BJ (cell line): ENCODE results near the gene TRIM71. TPM values are rescaled to one million over a fixed set of nuclear protein-coding genes. Genes with fewer than 3 reads are reported as not detected.
"Not testable (repeated sequence)": the region's sequence is repeated elsewhere in the genome, so short reads cannot be mapped to it uniquely, and the experiment has no call there.

Source experiments
- CTCF ChIA-PET: fragments of 350-600 bp; formaldehyde crosslinking; extraction: SDS; loops from one replicate; lab custom pipeline; 2021; ENCODE audit warnings: antibody characterized with exemption, inconsistent platforms; lab: Yijun Ruan, JAX
- POLR2A ChIA-PET: fragments of 300-600 bp; sonication (Branson Sonifier 250); formaldehyde crosslinking; extraction: SDS; loops from one replicate; lab custom pipeline; 2021; ENCODE audit warnings: antibody characterized with exemption; lab: Charles Lee
- DNase-seq: peaks from one replicate; pipeline ENCODE4 v3.0.0-alpha.2; 2011; ENCODE audit warnings: low read depth
- H3K27me3 ChIP-seq: 2 replicates; pipeline ENCODE4 v1.6.0; 2011; ENCODE audit warnings: low read length; ENCODE audit not compliant: control insufficient read depth, insufficient read depth
- H3K36me3 ChIP-seq: 2 replicates; pipeline ENCODE4 v1.5.1; 2011; ENCODE audit warnings: low read length; ENCODE audit not compliant: control insufficient read depth, insufficient read depth
- H3K4me3 ChIP-seq: 2 replicates; pipeline ENCODE4 v1.5.1; 2011; ENCODE audit warnings: low read depth, mild to moderate bottlenecking, control low read depth, low read length
- CTCF ChIP-seq: IDR thresholded peaks from 2 replicates; pipeline ENCODE4 v1.5.1; 2011; ENCODE audit warnings: low read depth, mild to moderate bottlenecking, control low read depth, inconsistent platforms, low read length, moderate library complexity; ENCODE audit not compliant: insufficient read depth
- polyA plus RNA-seq: library from polyadenylated mRNA; depleted of rRNA; stranded (reverse); fragments of >200 nt; gene quantifications from 2 replicates; pipeline ENCODE4 v1.2.3, GENCODE V29; 2011

The TRIM71 gene
- polyA plus RNA-seq, 1 experiment: not detected

GRCh38 chr3:32781211-32781968, 36.4 kb upstream of the TRIM71 start:
- Histone ChIP-seq H3K36me3 (no peaks in the 10 kb centered on the region), H3K27me3 (no peaks in the 10 kb centered on the region), H3K4me3 (peak overlapping the region; percentile 42)
- peak; percentile 78 for TF ChIP-seq CTCF
- ChIA-PET POLR2A (interaction anchor here (0.9 kb wide), 1 partner anchor 156 kb away, joined by 3 read pairs; no protein-coding TSS in a partner anchor), CTCF (interaction anchor here (0.6 to 2.3 kb wide), 16 partner anchors 9 to 626 kb away, joined by 3 to 11 read pairs (median 3); no protein-coding TSS in a partner anchor)
- peak; percentile 8 for DNase-seq

GRCh38 chr3:32781969-32782270, 35.9 kb upstream of the TRIM71 start:
- H3K27me3 ChIP-seq, H3K4me3 ChIP-seq, POLR2A ChIA-PET, DNase-seq, H3K36me3 ChIP-seq: not testable (repeated sequence)
- CTCF ChIA-PET: interaction anchor here (0.5 to 2.3 kb wide), 13 partner anchors 9 to 626 kb away, joined by 3 to 11 read pairs (median 3); no protein-coding TSS in a partner anchor

- TF ChIP-seq CTCF: no peak
- H3K27me3 ChIP-seq: no peaks in the 10 kb centered on the region
- POLR2A ChIA-PET: no interaction called here
- H3K36me3 ChIP-seq: no peaks in the 10 kb centered on the region
- CTCF ChIA-PET: interaction anchor here (0.5 to 2.3 kb wide), 9 partner anchors 9 to 153 kb away, joined by 3 to 11 read pairs (median 4); no protein-coding TSS in a partner anchor
- DNase-seq: no peak
- no peak overlapping the region for H3K4me3 ChIP-seq
These were observed 35.4 kb upstream of the TRIM71 start for GRCh38 chr3:32782407-32782806.

- peak; percentile 54 for DNase-seq
- Histone ChIP-seq H3K27me3 (peaks cover 3% of the 10 kb centered on the region; the same call in 1 of the 2 replicates), H3K36me3 (no peaks in the 10 kb centered on the region), H3K4me3 (no peak overlapping the region)
- ChIA-PET POLR2A (no interaction called here), CTCF (interaction anchor here (2.2 kb wide), 1 partner anchor 10 kb away, joined by 11 read pairs; no protein-coding TSS in a partner anchor)
- no peak for TF ChIP-seq CTCF
These were observed 26.0 kb upstream of the TRIM71 start for GRCh38 chr3:32791833-32792232.

- Histone ChIP-seq H3K4me3 (no peak overlapping the region), H3K36me3 (no peaks in the 10 kb centered on the region), H3K27me3 (no peaks in the 10 kb centered on the region; the same call in 1 of the 2 replicates)
- TF ChIP-seq CTCF: no peak
- ChIA-PET POLR2A (no interaction called here), CTCF (interaction anchor here (1.4 to 1.5 kb wide), 2 partner anchors 12 to 141 kb away, joined by 3 read pairs; no protein-coding TSS in a partner anchor)
- DNase-seq: peak; percentile 30
These were observed 23.1 kb upstream of the TRIM71 start for GRCh38 chr3:32794487-32795308.

GRCh38 chr3:32796384-32796950, 21.3 kb upstream of the TRIM71 start:
- H3K36me3 ChIP-seq, POLR2A ChIA-PET, H3K27me3 ChIP-seq, DNase-seq, H3K4me3 ChIP-seq: not testable (repeated sequence)
- CTCF ChIA-PET: interaction anchor here (0.8 kb wide), 1 partner anchor 14 kb away, joined by 3 read pairs; no protein-coding TSS in a partner anchor
